Spleen (tissue), 11 donors: ENCODE data around the gene DHRS1. TPM values are rescaled to one million over a fixed set of nuclear protein-coding genes. Genes with fewer than 3 reads are reported as not detected.

Source experiments
- DNase-seq: peaks from one replicate; pipeline ENCODE4 v3.0.0-alpha.2; 2020
- H3K27ac ChIP-seq, 8 donors: fragments of 200-600 bp; sonication (generic) in 7 of 8; 1 replicate in 4 of 8; 2 replicates in 4 of 8; pipeline versions ENCODE4 v1.5.0 to v1.8.0; 2016 to 2021; ENCODE audit warnings: inconsistent platforms in 4 of 8, mild to moderate bottlenecking in 4 of 8, moderate library complexity in 1 of 8
- H3K27me3 ChIP-seq, 7 donors: fragments of 200-600 bp; sonication (generic) in 6 of 7; replicated peaks in 1 of 7; 1 replicate in 4 of 7; 2 replicates in 3 of 7; pipeline versions ENCODE4 v1.5.0 to v1.8.0; 2016 to 2021; ENCODE audit warnings: inconsistent platforms in 3 of 7, mild to moderate bottlenecking in 1 of 7
- H3K36me3 ChIP-seq, 6 donors: fragments of 200-600 bp; sonication (generic) in 5 of 6; 1 replicate in 4 of 6; 2 replicates in 2 of 6; pipeline versions ENCODE4 v1.5.0 to v1.8.0; 2016 to 2021; ENCODE audit warnings: inconsistent platforms in 2 of 6
- H3K4me1 ChIP-seq, 6 donors: fragments of 200-600 bp; sonication (generic) in 5 of 6; 1 replicate in 3 of 6; 2 replicates in 3 of 6; pipeline versions ENCODE4 v1.5.0 to v1.8.0; 2016 to 2021; ENCODE audit warnings: inconsistent platforms in 3 of 6
- H3K4me3 ChIP-seq, 8 donors: fragments of 200-600 bp; sonication (generic) in 7 of 8; 1 replicate in 4 of 8; 2 replicates in 4 of 8; pipeline versions ENCODE4 v1.5.0 to v1.8.0; 2016 to 2021; ENCODE audit warnings: inconsistent platforms in 4 of 8, mild to moderate bottlenecking in 4 of 8, moderate library complexity in 2 of 8
- H3K9me3 ChIP-seq, 8 donors: fragments of 200-600 bp; sonication (generic) in 7 of 8; 1 replicate in 4 of 8; 2 replicates in 4 of 8; pipeline versions ENCODE4 v1.5.0 to v1.8.0; 2016 to 2021; ENCODE audit warnings: inconsistent platforms in 4 of 8
- POLR2A ChIP-seq, 3 donors: fragments of 450-650 bp; IDR thresholded peaks; one replicate each; pipeline ENCODE4 v1.5.1; 2017; ENCODE audit warnings: antibody characterized with exemption in 3 of 3, mild to moderate bottlenecking in 1 of 3
- POLR2AphosphoS5 ChIP-seq, 3 donors: sonication (generic); formaldehyde crosslinking; IDR thresholded peaks; one replicate each; pipeline ENCODE4 v1.5.1; 2017; ENCODE audit warnings: antibody characterized with exemption in 3 of 3
- WGBS, 5 donors: extraction: QIAGEN DNeasy Blood & Tissue Kit in 3 of 5; methylation state at CpG; one replicate each; pipeline versions ENCODE4 v1.1.5 to v1.1.7; 2013 to 2018; 5-methylcytosine and 5-hydroxymethylcytosine counted together
- intact Hi-C: fragments of 100-400 bp; cut with DNase I; formaldehyde crosslinking; loops from one replicate; pipeline ENCODE4 v1.15.0; 2023; ENCODE audit warnings: low total_unique reads
- polyA plus RNA-seq, 3 donors: library from polyadenylated mRNA; stranded (reverse); fragments of 200-250 nt; gene quantifications; one replicate each; pipeline ENCODE4 v1.2.1, GENCODE V29; 2013
- total RNA-seq, 7 donors: library from RNA; depleted of rRNA in 3 of 7; stranded (reverse); fragments of >200 nt in 3 of 7; fragmentation: NEBNext Ultra II Directional in 4 of 7; extraction: Animal tissue kit (Norgen Biotek cat#: 25700) in 4 of 7; gene quantifications; one replicate each; pipeline versions ENCODE4 v1.1.0 to v1.2.1, GENCODE V29; 2016 to 2021
- TF ChIP-seq, protein P1 (sequence below), 11 experiments: fragments of 200-600 bp in 7 of 11; fragments of 450-650 bp in 4 of 11; sonication (generic) in 4 of 11; IDR thresholded peaks in 8 of 11; conservative IDR thresholded peaks in 3 of 11; 1 replicate in 7 of 11; 2 replicates in 4 of 11; pipeline versions ENCODE4 v1.4.0 to v1.8.0; 2016 to 2021; ENCODE audit warnings: antibody characterized with exemption in 11 of 11, inconsistent platforms in 4 of 11, mild to moderate bottlenecking in 1 of 11
- donor health status: healthy with polysubstance abuse.
- donor health status: DM: no; HTN: no; CAD: no; lungs with moderate emphysema.
- donor health status: DM: no; HTN: no; CAD: no.
- donor health status: Bipolar disorder and iron deficiency.
- donor health status: healthy.
- donor health status: DM: no; HTN: no; CAD: no.
- donor health status: DM: yes; HTN: yes; CAD: no.

Gene DHRS1
- total and polyA plus RNA-seq, 10 donors = 22.0 to 56.1 (median 33.1) TPM

DNA sequence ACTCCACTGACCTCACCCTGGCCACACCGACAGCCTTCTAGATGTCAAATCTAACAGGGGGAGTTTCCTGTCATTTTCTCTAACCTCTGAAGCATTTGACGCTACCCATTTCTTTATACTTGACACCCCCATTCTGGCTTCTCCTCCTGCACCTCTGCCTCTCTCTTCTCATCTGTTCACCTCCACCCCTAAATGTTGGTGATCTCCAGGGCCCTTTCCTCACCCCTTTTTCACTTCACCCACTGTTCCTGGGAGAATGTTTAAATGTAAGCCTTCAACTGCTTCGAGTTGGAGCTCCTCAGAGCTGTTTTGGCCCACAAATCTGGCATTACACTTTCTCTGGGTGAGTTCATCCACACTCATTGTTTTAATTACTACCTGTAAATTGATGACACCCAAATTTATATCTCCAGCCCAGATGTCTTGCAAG is 27.7 kb downstream of the DHRS1 start:
- intact Hi-C loops = no loop called here
- WGBS, 5 donors = 12 to 24% (median 20%) methylated on average over 3 of the region's 3 CpGs
- H3K4me1 ChIP-seq = peaks cover 7 to 73% (median 55%) of the 10 kb centered on the region in 6 donors

DNA sequence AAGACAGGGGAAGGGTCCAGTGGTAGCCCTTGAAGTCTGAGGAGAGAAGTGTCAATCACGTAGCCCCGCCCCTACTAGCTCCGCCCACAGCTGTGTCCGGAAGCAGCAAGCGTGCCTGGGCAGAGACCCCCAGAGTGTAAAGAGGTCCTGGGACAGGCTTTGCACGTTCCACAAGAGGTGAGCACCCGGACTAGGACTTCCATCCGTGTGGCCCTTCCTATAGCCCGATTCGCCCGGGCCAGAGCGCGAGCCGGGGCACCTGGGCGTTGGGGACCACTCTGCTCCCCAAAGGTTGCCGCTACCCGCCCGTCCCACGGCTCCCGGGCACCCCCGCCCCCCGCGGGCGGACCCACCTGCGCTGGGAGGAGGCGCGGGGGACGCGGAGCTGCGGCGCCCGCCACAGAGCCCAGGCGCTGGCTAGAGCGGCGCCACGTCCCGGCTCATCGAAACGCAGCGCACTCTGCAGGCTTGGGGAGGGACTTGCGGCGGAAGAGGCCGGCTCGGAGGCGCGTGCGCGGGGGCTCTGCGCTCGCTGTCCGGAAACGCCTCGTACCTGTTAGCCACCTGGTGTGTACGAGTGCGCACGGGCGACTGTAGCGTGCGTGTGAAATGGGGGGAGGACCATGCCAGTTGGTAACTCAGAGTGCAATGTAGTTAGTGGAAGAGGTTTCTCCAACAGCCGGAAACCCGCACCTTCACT is 28.3 kb downstream of the DHRS1 start, which contains the start of gene RABGGTA:
RABGGTA (minus strand) TSS at position 464 of the 700 bp plus-strand sequence. CDS start 482 bp downstream, outside the sequence.
- Histone ChIP-seq H3K9me3 (no peaks in the 10 kb centered on the region), H3K27ac (peak within 1 kb of the TSS; percentile 87 to 100 (median 99)), H3K36me3 (peaks cover 0 to 40% (median 31%) of the 10 kb centered on the region in 6 donors), H3K27me3 (no peaks in the 10 kb centered on the region), H3K4me3 (peak within 1 kb of the TSS; percentile 46 to 82 (median 68)), H3K4me1 (peaks cover 7 to 67% (median 50%) of the 10 kb centered on the region in 6 donors)
- peak; percentile 99 for DNase-seq
- TF ChIP-seq POLR2AphosphoS5 (IDR thresholded peaks at IDR 0.05) = peak; percentile 93 to 96 (median 95)
- TF ChIP-seq POLR2A (IDR thresholded peaks at IDR 0.05) = peak; percentile 8 to 49 (median 48)
- TF ChIP-seq, protein P1, sequence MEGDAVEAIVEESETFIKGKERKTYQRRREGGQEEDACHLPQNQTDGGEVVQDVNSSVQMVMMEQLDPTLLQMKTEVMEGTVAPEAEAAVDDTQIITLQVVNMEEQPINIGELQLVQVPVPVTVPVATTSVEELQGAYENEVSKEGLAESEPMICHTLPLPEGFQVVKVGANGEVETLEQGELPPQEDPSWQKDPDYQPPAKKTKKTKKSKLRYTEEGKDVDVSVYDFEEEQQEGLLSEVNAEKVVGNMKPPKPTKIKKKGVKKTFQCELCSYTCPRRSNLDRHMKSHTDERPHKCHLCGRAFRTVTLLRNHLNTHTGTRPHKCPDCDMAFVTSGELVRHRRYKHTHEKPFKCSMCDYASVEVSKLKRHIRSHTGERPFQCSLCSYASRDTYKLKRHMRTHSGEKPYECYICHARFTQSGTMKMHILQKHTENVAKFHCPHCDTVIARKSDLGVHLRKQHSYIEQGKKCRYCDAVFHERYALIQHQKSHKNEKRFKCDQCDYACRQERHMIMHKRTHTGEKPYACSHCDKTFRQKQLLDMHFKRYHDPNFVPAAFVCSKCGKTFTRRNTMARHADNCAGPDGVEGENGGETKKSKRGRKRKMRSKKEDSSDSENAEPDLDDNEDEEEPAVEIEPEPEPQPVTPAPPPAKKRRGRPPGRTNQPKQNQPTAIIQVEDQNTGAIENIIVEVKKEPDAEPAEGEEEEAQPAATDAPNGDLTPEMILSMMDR (IDR thresholded peaks at IDR 0.05 in 8 of 11, conservative IDR thresholded peaks at IDR 0.05 in 3 of 11) = peak; percentile 63 to 93 (median 83)
- WGBS, 5 donors = 0 to 1% (median 0%) methylated on average over 38 to 61 of the region's 61 CpGs
- intact Hi-C loops = no loop called here

More for the DNA sequence above, 27.7 kb downstream of the DHRS1 start:
- TF ChIP-seq, protein P1 (IDR thresholded peaks at IDR 0.05 in 8 of 11, conservative IDR thresholded peaks at IDR 0.05 in 3 of 11) = no peak
- TF ChIP-seq POLR2A (IDR thresholded peaks at IDR 0.05) (no peak), POLR2AphosphoS5 (IDR thresholded peaks at IDR 0.05) (no peak)
- H3K4me3 ChIP-seq = peak overlapping the region; percentile 46 to 82 (median 68)
- H3K27me3 ChIP-seq = no peaks in the 10 kb centered on the region
- peak overlapping the region; percentile 87 to 100 (median 99) for H3K27ac ChIP-seq
- no peak for DNase-seq
- H3K36me3 ChIP-seq = peaks cover 0 to 34% (median 26%) of the 10 kb centered on the region in 6 donors
- H3K9me3 ChIP-seq = no peaks in the 10 kb centered on the region

DNA sequence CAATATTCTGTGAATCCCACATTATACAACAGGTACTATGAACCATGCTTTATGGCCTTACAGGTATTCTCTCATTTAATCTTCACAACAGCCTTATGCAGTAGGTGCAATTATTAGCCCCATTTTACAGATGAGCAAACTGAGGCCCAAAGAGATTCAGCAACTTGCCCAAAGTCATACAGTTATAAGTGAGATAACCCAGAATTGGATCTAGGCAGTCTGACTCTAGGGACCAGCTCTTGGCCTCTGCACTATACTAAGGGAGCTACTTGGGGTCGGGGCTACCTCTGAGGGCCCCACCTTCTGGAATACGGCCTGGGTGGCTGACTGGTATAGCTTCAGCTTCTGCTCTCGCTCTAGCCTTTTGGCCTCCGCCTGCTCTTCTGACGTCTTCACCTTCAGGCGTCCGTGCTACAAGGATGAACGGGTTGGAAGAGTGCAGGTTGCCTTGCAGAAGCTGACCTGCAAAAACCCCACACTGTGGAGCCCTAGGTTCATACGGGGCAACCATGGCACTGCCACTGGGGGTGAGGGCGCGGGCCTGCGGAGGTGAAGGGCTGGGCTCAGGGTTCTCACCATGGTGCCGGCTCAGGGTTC is 28.9 kb downstream of the DHRS1 start:
- peaks cover 0 to 46% (median 37%) of the 10 kb centered on the region in 6 donors for H3K36me3 ChIP-seq
- no peak for DNase-seq
- no peaks in the 10 kb centered on the region for H3K27me3 ChIP-seq
- 7 to 21% (median 17%) methylated on average over 11 to 13 of the region's 13 CpGs for whole genome bisulfite sequencing, 5 donors
- intact Hi-C loops = no loop called here
- peak overlapping the region; percentile 87 to 100 (median 99) for H3K27ac ChIP-seq
- H3K4me1 ChIP-seq = peaks cover 7 to 61% (median 46%) of the 10 kb centered on the region in 6 donors
- TF ChIP-seq POLR2A (IDR thresholded peaks at IDR 0.05) (no peak), POLR2AphosphoS5 (IDR thresholded peaks at IDR 0.05) (no peak)
- TF ChIP-seq, protein P1 (IDR thresholded peaks at IDR 0.05 in 8 of 11, conservative IDR thresholded peaks at IDR 0.05 in 3 of 11) = no peak
- no peaks in the 10 kb centered on the region for H3K9me3 ChIP-seq
- H3K4me3 ChIP-seq = peak overlapping the region; percentile 46 to 82 (median 68)
